Retinal pigment epithelial cell (primary cell): ENCODE results near the gene MEX3C.

Experiments
- DNase-seq: peaks from one replicate; pipeline ENCODE4 v3.0.0-alpha.2; 2010; ENCODE audit warnings: low read depth
- H3K4me3 ChIP-seq: 2 replicates; pipeline ENCODE4 v1.5.1; 2011; ENCODE audit warnings: mild to moderate bottlenecking, low read length, control low read depth, moderate library complexity
- CTCF ChIP-seq: conservative IDR thresholded peaks from 2 replicates; pipeline ENCODE4 v1.5.1; 2011; ENCODE audit warnings: low read depth, low read length, control low read depth, inconsistent platforms

MEX3C gene

GRCh38 chr18:51168026-51168742, 29.3 kb downstream of the MEX3C start:
- no peak for DNase-seq
- no peak for TF ChIP-seq CTCF
- H3K4me3 ChIP-seq: no peak overlapping the region

GRCh38 chr18:51165296-51165695, 32.2 kb downstream of the MEX3C start:
- H3K4me3 ChIP-seq: no peak overlapping the region

GRCh38 chr18:51164761-51165281, 32.7 kb downstream of the MEX3C start:
- no peak overlapping the region for H3K4me3 ChIP-seq
- no peak for DNase-seq
- TF ChIP-seq CTCF: no peak

More at GRCh38 chr18:51165296-51165695, 32.2 kb downstream of the MEX3C start:
- TF ChIP-seq CTCF: no peak
- DNase-seq: no peak

GRCh38 chr18:51164342-51164741, 33.1 kb downstream of the MEX3C start:
- TF ChIP-seq CTCF: no peak
- no peak for DNase-seq
- no peak overlapping the region for H3K4me3 ChIP-seq

- TF ChIP-seq CTCF: no peak
- no peak for DNase-seq
- H3K4me3 ChIP-seq: no peak overlapping the region
Observed at GRCh38 chr18:51163543-51163942, 33.9 kb downstream of the MEX3C start.

- no peak overlapping the region for H3K4me3 ChIP-seq
- no peak for TF ChIP-seq CTCF
- no peak for DNase-seq
Observed at GRCh38 chr18:51162617-51163016, 34.9 kb downstream of the MEX3C start.

GRCh38 chr18:51160646-51161045, 36.8 kb downstream of the MEX3C start:
- TF ChIP-seq CTCF: no peak
- DNase-seq: no peak
- no peak overlapping the region for H3K4me3 ChIP-seq
